HepG2 (cell line): ENCODE results near the gene C14orf93. TPM values are rescaled to one million over a fixed set of nuclear protein-coding genes. Genes with fewer than 3 reads are reported as not detected.
A peak's percentile ranks its signal among the peaks of the same experiment; 100 is the strongest.

Source experiments
- BCL6 ChIP-seq: IDR thresholded peaks from 2 replicates; pipeline ENCODE4 v1.6.1; 2016; ENCODE audit warnings: missing genetic modification reagents, missing compliant biosample characterization
- CC2D1A ChIP-seq: sonication (generic); formaldehyde crosslinking; IDR thresholded peaks from 2 replicates; pipeline ENCODE4 v1.8.1; 2023; ENCODE audit warnings: mild to moderate bottlenecking, missing genetic modification reagents
- CREM ChIP-seq, 2 experiments: sonication (generic) in 1 of 2; formaldehyde crosslinking in 1 of 2; IDR thresholded peaks; 2 replicates each; pipeline versions ENCODE4 v1.4.0 to v1.6.1; 2016 to 2020; ENCODE audit warnings: antibody characterized with exemption in 1 of 2, mild to moderate bottlenecking in 1 of 2, missing genetic modification reagents in 1 of 2
- E2F1 ChIP-seq: sonication (generic); formaldehyde crosslinking; IDR thresholded peaks from 2 replicates; pipeline ENCODE4 v1.5.0; 2020; ENCODE audit warnings: missing genetic modification reagents
- IRX3 ChIP-seq: sonication (generic); formaldehyde crosslinking; IDR thresholded peaks from 2 replicates; pipeline ENCODE4 v1.8.1; 2023; ENCODE audit warnings: mild to moderate bottlenecking, low read depth, missing genetic modification reagents, borderline replicate concordance
- MEF2D ChIP-seq: sonication (generic); formaldehyde crosslinking; IDR thresholded peaks from 2 replicates; pipeline ENCODE4 v1.5.1; 2020; ENCODE audit warnings: mild to moderate bottlenecking, missing genetic modification reagents
- SAFB2 ChIP-seq: sonication (generic); formaldehyde crosslinking; IDR thresholded peaks from 2 replicates; pipeline ENCODE4 v1.5.1; 2020; ENCODE audit warnings: missing genetic modification reagents, low read depth, mild to moderate bottlenecking, borderline replicate concordance
- TFDP1 ChIP-seq: IDR thresholded peaks from 2 replicates; pipeline ENCODE4 v1.6.1; 2016; ENCODE audit warnings: missing compliant biosample characterization, missing genetic modification reagents, borderline replicate concordance
- U2AF2 ChIP-seq: fragments of 200-400 bp; formaldehyde crosslinking; IDR thresholded peaks from 2 replicates; pipeline ENCODE4 v1.6.1; 2017; ENCODE audit warnings: low read depth, mild to moderate bottlenecking, low read length
- ZBTB14 ChIP-seq: sonication (generic); formaldehyde crosslinking; IDR thresholded peaks from 2 replicates; pipeline ENCODE4 v1.4.0; 2020; ENCODE audit warnings: missing genetic modification reagents
- ZC3H13 ChIP-seq: sonication (generic); formaldehyde crosslinking; IDR thresholded peaks from 2 replicates; pipeline ENCODE4 v1.8.1; 2023; ENCODE audit warnings: mild to moderate bottlenecking, missing genetic modification reagents, moderate library complexity
- ZHX1 ChIP-seq: sonication (generic); formaldehyde crosslinking; IDR thresholded peaks from 2 replicates; pipeline ENCODE4 v1.8.1; 2022; ENCODE audit warnings: low read depth, mild to moderate bottlenecking, missing genetic modification reagents
- ZKSCAN8 ChIP-seq: IDR thresholded peaks from 2 replicates; pipeline ENCODE4 v1.6.1; 2016; ENCODE audit warnings: borderline replicate concordance, missing genetic modification reagents, missing compliant biosample characterization
- ZMYM3 ChIP-seq: sonication (generic); formaldehyde crosslinking; IDR thresholded peaks from 2 replicates; pipeline ENCODE4 v1.5.1; 2020; ENCODE audit warnings: mild to moderate bottlenecking, missing genetic modification reagents
- ZNF230 ChIP-seq: sonication (generic); formaldehyde crosslinking; IDR thresholded peaks from 2 replicates; pipeline ENCODE4 v1.4.0; 2020; ENCODE audit warnings: mild to moderate bottlenecking, missing genetic modification reagents
- ZNF280B ChIP-seq: sonication (generic); formaldehyde crosslinking; IDR thresholded peaks from 2 replicates; pipeline ENCODE4 v1.5.0; 2020; ENCODE audit warnings: missing genetic modification reagents, mild to moderate bottlenecking, borderline replicate concordance
- ZNF460 ChIP-seq: sonication (generic); formaldehyde crosslinking; IDR thresholded peaks from 2 replicates; pipeline ENCODE4 v1.5.1; 2020; ENCODE audit warnings: missing genetic modification reagents, mild to moderate bottlenecking, borderline replicate concordance
- ZNF512B ChIP-seq: sonication (generic); formaldehyde crosslinking; IDR thresholded peaks from 2 replicates; pipeline ENCODE4 v1.5.1; 2020; ENCODE audit warnings: missing genetic modification reagents, mild to moderate bottlenecking, borderline replicate concordance
- polyA plus RNA-seq, 8 experiments: library from polyadenylated mRNA; depleted of rRNA in 3 of 8; stranded (reverse) in 7 of 8; unstranded in 1 of 8; fragments of >200 nt; fragmentation: Illumina TruSeq in 4 of 8; extraction: Trizol in 4 of 8; gene quantifications; 2 replicates each; pipeline versions ENCODE4 v1.2.1 to v1.2.3, GENCODE V29; 2011 to 2016; ENCODE audit warnings: low read depth in 4 of 8, missing spikeins in 1 of 8, mixed read lengths in 1 of 8; ENCODE audit not compliant: insufficient read depth in 1 of 8
- total RNA-seq, 5 experiments: library from RNA; depleted of rRNA; stranded (reverse); fragments of >200 nt; fragmentation: Illumina TruSeq; extraction: Trizol; gene quantifications; 2 replicates each; pipeline ENCODE4 v1.2.3, GENCODE V29; 2016; ENCODE audit warnings: low read depth in 1 of 5

Gene C14orf93
- total and polyA plus RNA-seq, 2 of the 13 experiments (the other 11 are each of a cell fraction or from before 2014, with no cell fraction given): 11.4 to 22.5 TPM

- TF ChIP-seq ZHX1 (no peak), ZBTB14 (no peak), TFDP1 (peak; percentile 72; the same call in 1 of the 2 replicates), ZNF512B (CRISPR knock-in tag) (no peak), U2AF2 (no peak), BCL6 (CRISPR knock-in tag) (peak; percentile 41; the same call in 1 of the 2 replicates), ZNF280B (CRISPR knock-in tag) (no peak), MEF2D (peak; percentile 33; the same call in 1 of the 2 replicates), IRX3 (CRISPR knock-in tag) (no peak), CREM (IDR thresholded peaks at IDR 0.05) (no peak), CREM (CRISPR knock-in tag; IDR thresholded peaks at IDR 0.05) (peak; percentile 49; the same call in 1 of the 2 replicates), ZKSCAN8 (no peak), ZNF460 (CRISPR knock-in tag) (no peak), ZNF230 (CRISPR knock-in tag) (0 out of 2 replicates have a peak, but pooled peaks have one; percentile 1), ZC3H13 (CRISPR knock-in tag) (no peak), ZMYM3 (CRISPR knock-in tag) (0 out of 2 replicates have a peak, but pooled peaks have one; percentile 8), SAFB2 (peak; percentile 84; the same call in 1 of the 2 replicates), E2F1 (CRISPR knock-in tag) (no peak), CC2D1A (no peak)
Measured at GRCh38 chr14:22980672-22981089, 29.3 kb downstream of the C14orf93 start (continued).
